Endothelial cell of umbilical vein (primary cell): ENCODE data around the gene MEIOSIN. TPM values are rescaled to one million over a fixed set of nuclear protein-coding genes. Genes with fewer than 3 reads are reported as not detected.

Experiments
- BruUV-seq: library from RNA; stranded (reverse); fragments of 400-500 nt; replicated peaks from 2 replicates; lab custom pipeline; 2021; lab: Mats Ljungman, UMichigan
- CTCF ChIA-PET: fragments of 300-600, 350-600 bp; sonication (Branson Sonifier 250); formaldehyde crosslinking; loops from one replicate; lab custom pipeline; 2021; ENCODE audit warnings: antibody characterized with exemption, inconsistent platforms; lab: Charles Lee
- POLR2A ChIA-PET: fragments of 300-600, 350-600 bp; sonication (Branson Sonifier 250); formaldehyde crosslinking; loops from one replicate; lab custom pipeline; 2021; ENCODE audit warnings: antibody characterized with exemption, inconsistent platforms; lab: Charles Lee
- DNase-seq: peaks from one replicate; pipeline ENCODE4 v3.0.0-alpha.2; 2011; ENCODE audit warnings: low read depth, low spot score
- FAIRE-seq: peaks from 2 replicates; lab custom pipeline; 2011; peaks lifted over from hg19 to GRCh38; lab: Jason Lieb, UNC
- H2AFZ ChIP-seq: 2 replicates; pipeline ENCODE4 v1.6.0; 2012; ENCODE audit warnings: low read depth, low read length, control low read depth, inconsistent platforms
- H3K27ac ChIP-seq: 2 replicates; pipeline ENCODE4 v1.5.1; 2011; ENCODE audit warnings: low read depth, mild to moderate bottlenecking, control low read depth, low read length, moderate library complexity; ENCODE audit not compliant: insufficient read depth
- H3K27me3 ChIP-seq, 2 experiments: 2 replicates each; pipeline versions ENCODE4 v1.6.0 to v1.6.1; 2011; ENCODE audit warnings: low read length in 2 of 2, mixed read lengths in 1 of 2; ENCODE audit not compliant: control insufficient read depth in 2 of 2, insufficient read depth in 2 of 2
- H3K36me3 ChIP-seq, 2 experiments: 2 replicates in 1 of 2; 3 replicates in 1 of 2; pipeline ENCODE4 v1.5.1; 2011; ENCODE audit warnings: low read length in 2 of 2, mild to moderate bottlenecking in 1 of 2, moderate library complexity in 1 of 2; ENCODE audit not compliant: control insufficient read depth in 2 of 2, insufficient read depth in 2 of 2; ENCODE audit errors: extremely low read depth in 1 of 2
- H3K4me1 ChIP-seq: 3 replicates; pipeline ENCODE4 v1.5.1; 2011; ENCODE audit warnings: mild to moderate bottlenecking, low read length; ENCODE audit not compliant: control insufficient read depth, insufficient read depth; ENCODE audit errors: extremely low read depth
- H3K4me2 ChIP-seq: 2 replicates; pipeline ENCODE4 v1.6.1; 2011; ENCODE audit warnings: low read length, control low read depth, mixed read lengths; ENCODE audit not compliant: insufficient read depth
- H3K4me3 ChIP-seq, 3 experiments: fragments of 200-600 bp in 1 of 3; sonication (generic), shearing (Covaris generic) in 1 of 3; replicated peaks in 1 of 3; 2 replicates each; pipeline ENCODE4 v1.5.1; 2011 to 2016; ENCODE audit warnings: control low read depth in 3 of 3, low read length in 3 of 3, mild to moderate bottlenecking in 2 of 3, inconsistent platforms in 1 of 3, low read depth in 1 of 3, moderate library complexity in 1 of 3; ENCODE audit not compliant: insufficient read depth in 1 of 3
- H3K79me2 ChIP-seq: 2 replicates; pipeline ENCODE4 v1.6.0; 2012; ENCODE audit warnings: low read length, inconsistent platforms; ENCODE audit not compliant: control insufficient read depth, insufficient read depth
- H3K9ac ChIP-seq: replicated peaks from 2 replicates; pipeline ENCODE3; 2011; ENCODE audit warnings: low read length, control low read depth; ENCODE audit not compliant: insufficient read depth; ENCODE audit errors: extremely low read depth
- H3K9me1 ChIP-seq: replicated peaks from 3 replicates; pipeline ENCODE4 v1.6.0; 2011; ENCODE audit warnings: mild to moderate bottlenecking, low read length; ENCODE audit not compliant: control insufficient read depth, insufficient read depth; ENCODE audit errors: extremely low read depth
- H3K9me3 ChIP-seq: replicated peaks from 2 replicates; pipeline ENCODE4 v1.5.1; 2012; ENCODE audit warnings: low read length, inconsistent platforms; ENCODE audit not compliant: control insufficient read depth, insufficient read depth
- H4K20me1 ChIP-seq: replicated peaks from 2 replicates; pipeline ENCODE3; 2011; ENCODE audit warnings: mild to moderate bottlenecking, low read length; ENCODE audit not compliant: control insufficient read depth, insufficient read depth; ENCODE audit errors: extremely low read depth
- EZH2 ChIP-seq: IDR thresholded peaks from 2 replicates; pipeline ENCODE4 v1.6.1; 2012; ENCODE audit warnings: borderline replicate concordance, low read depth, mild to moderate bottlenecking, moderate library complexity, low read length, inconsistent platforms; ENCODE audit not compliant: severe bottlenecking
- FOS ChIP-seq: IDR thresholded peaks from 2 replicates; pipeline ENCODE4 v1.6.1; 2011; ENCODE audit warnings: mild to moderate bottlenecking, low read length, moderate library complexity, borderline replicate concordance; ENCODE audit not compliant: insufficient read depth
- GATA2 ChIP-seq: IDR thresholded peaks from 2 replicates; pipeline ENCODE4 v1.7.0; 2011; ENCODE audit warnings: low read depth, mild to moderate bottlenecking, moderate library complexity, mixed read lengths, low read length; ENCODE audit not compliant: insufficient read length, insufficient read depth
- JUN ChIP-seq: IDR thresholded peaks from 2 replicates; pipeline ENCODE4 v1.6.1; 2011; ENCODE audit warnings: borderline replicate concordance, low read depth; ENCODE audit not compliant: insufficient read length, insufficient read depth
- MYC ChIP-seq: IDR thresholded peaks from one replicate; pipeline ENCODE4 v1.6.1; 2011; ENCODE audit warnings: mild to moderate bottlenecking, low read depth, low read length
- POLR2A ChIP-seq: IDR thresholded peaks from 2 replicates; pipeline ENCODE4 v1.6.1; 2012; ENCODE audit warnings: low read depth, mild to moderate bottlenecking, control low read depth, low read length
- POLR2AphosphoS5 ChIP-seq: IDR thresholded peaks from 2 replicates; pipeline ENCODE4 v1.6.1; 2012; ENCODE audit warnings: low read depth, mild to moderate bottlenecking, control low read depth, low read length, moderate library complexity; ENCODE audit not compliant: insufficient read depth
- dilution Hi-C: fragments of 300-500 bp; cut with MboI; formaldehyde crosslinking; loops from one replicate; pipeline ENCODE4 v1.15.0; 2019; ENCODE audit warnings: low sequenced_read_pairs; ENCODE audit not compliant: extremely low pct_ligation_motif_present
- intact Hi-C: fragments of 100-400 bp; cut with micrococcal nuclease; formaldehyde crosslinking; loops from one replicate; pipeline ENCODE4 v1.10.0; 2022
- polyA plus RNA-seq, 4 experiments: library from polyadenylated mRNA; depleted of rRNA in 3 of 4; stranded (reverse) in 3 of 4; unstranded in 1 of 4; fragments of >200 nt; gene quantifications; 2 replicates each; pipeline versions ENCODE4 v1.2.1 to v1.2.3, GENCODE V29; 2011 to 2012; ENCODE audit warnings: missing spikeins in 1 of 4
- total RNA-seq: library from RNA; stranded (reverse); gene quantifications from 2 replicates; pipeline ENCODE4 v1.2.3, GENCODE V29; 2021
- TF ChIP-seq, protein P1 (sequence below): IDR thresholded peaks from 2 replicates; pipeline ENCODE4 v1.6.1; 2011; ENCODE audit not compliant: insufficient read depth, insufficient read length
- TF ChIP-seq, protein P2 (sequence below), 2 donors: IDR thresholded peaks; 1 replicate in 1 of 2; 2 replicates in 1 of 2; pipeline ENCODE4 v1.5.1; 2011; ENCODE audit warnings: low read length in 2 of 2, mild to moderate bottlenecking in 2 of 2, moderate library complexity in 2 of 2, control low read depth in 1 of 2, inconsistent platforms in 1 of 2, low read depth in 1 of 2; ENCODE audit not compliant: insufficient read depth in 1 of 2; ENCODE audit errors: extremely low read depth in 1 of 2

The MEIOSIN gene
- total and polyA plus RNA-seq, 2 donors (not counting 3 experiments of a cell fraction or from before 2014, with no cell fraction given) = not detected

DNA sequence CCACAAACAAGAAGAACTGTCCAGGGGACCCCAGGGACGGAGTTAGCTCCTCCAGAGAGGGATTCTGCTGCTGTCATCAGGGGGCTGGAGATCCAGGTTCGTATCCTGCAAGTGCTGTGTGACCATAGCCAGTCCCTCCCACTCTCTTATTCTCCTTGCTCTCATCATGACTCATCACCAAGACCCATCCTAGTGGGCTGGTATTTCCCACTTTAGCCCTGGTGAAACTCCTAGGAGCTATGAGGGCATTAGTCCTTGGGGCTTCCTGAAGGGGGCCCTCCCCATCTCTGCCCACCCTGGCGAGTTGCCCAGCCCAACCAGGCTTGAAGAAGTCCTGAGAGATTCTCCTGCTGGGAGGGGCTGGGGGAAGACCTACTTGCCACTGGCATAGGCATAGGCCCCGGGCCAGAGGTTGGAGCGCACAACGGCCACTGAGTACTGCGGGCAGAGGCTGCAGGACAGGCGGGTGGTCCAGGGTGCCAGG, 66.9 kb downstream of the MEIOSIN start:
- DNase-seq (no peak), FAIRE-seq (no peak)
- ChIA-PET CTCF (interaction anchor here (1.1 to 5.7 kb wide), 11 partner anchors 10 to 229 kb away, joined by 3 to 125 read pairs (median 9); partner anchors contain the start of genes DMPK, FBXO46 and SIX5), POLR2A (no interaction called here)
- dilution Hi-C loops (no loop called here), intact Hi-C loops (no loop called here)
- no peaks in the 10 kb centered on the region for H3K9me1 ChIP-seq
- H3K36me3 ChIP-seq = no peaks in the 10 kb centered on the region
- no peak overlapping the region for H3K4me2 ChIP-seq
- no peak overlapping the region for H3K27ac ChIP-seq
- H3K4me1 ChIP-seq = no peaks in the 10 kb centered on the region
- BruUV-seq = no TSS peak
- H3K27me3 ChIP-seq = no peaks in the 10 kb centered on the region
- no peaks in the 10 kb centered on the region for H3K79me2 ChIP-seq
- H3K4me3 ChIP-seq = no peak overlapping the region
- no peak overlapping the region for H3K9ac ChIP-seq
- no peaks in the 10 kb centered on the region for H4K20me1 ChIP-seq
- no peaks in the 10 kb centered on the region for H3K9me3 ChIP-seq
- H2AFZ ChIP-seq = no peak overlapping the region
- TF ChIP-seq GATA2 = no peak
- no peak for TF ChIP-seq POLR2A
- TF ChIP-seq POLR2AphosphoS5 = no peak
- TF ChIP-seq MYC = no peak
- TF ChIP-seq FOS = no peak
- no peak for TF ChIP-seq JUN
- TF ChIP-seq, protein P1, sequence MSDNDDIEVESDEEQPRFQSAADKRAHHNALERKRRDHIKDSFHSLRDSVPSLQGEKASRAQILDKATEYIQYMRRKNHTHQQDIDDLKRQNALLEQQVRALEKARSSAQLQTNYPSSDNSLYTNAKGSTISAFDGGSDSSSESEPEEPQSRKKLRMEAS = no peak
- TF ChIP-seq, protein P2, sequence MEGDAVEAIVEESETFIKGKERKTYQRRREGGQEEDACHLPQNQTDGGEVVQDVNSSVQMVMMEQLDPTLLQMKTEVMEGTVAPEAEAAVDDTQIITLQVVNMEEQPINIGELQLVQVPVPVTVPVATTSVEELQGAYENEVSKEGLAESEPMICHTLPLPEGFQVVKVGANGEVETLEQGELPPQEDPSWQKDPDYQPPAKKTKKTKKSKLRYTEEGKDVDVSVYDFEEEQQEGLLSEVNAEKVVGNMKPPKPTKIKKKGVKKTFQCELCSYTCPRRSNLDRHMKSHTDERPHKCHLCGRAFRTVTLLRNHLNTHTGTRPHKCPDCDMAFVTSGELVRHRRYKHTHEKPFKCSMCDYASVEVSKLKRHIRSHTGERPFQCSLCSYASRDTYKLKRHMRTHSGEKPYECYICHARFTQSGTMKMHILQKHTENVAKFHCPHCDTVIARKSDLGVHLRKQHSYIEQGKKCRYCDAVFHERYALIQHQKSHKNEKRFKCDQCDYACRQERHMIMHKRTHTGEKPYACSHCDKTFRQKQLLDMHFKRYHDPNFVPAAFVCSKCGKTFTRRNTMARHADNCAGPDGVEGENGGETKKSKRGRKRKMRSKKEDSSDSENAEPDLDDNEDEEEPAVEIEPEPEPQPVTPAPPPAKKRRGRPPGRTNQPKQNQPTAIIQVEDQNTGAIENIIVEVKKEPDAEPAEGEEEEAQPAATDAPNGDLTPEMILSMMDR (IDR thresholded peaks at IDR 0.05; ENCODE audit: extremely low read depth in 1 of 2, insufficient read depth in 1 of 2, low read depth in 1 of 2, low read length in 2 of 2) = no peak
- no peak for TF ChIP-seq EZH2
